NCI-H2227 (cell line): ENCODE measurements around the gene JAG1.
A peak's percentile ranks its signal among the peaks of the same experiment; 100 is the strongest.

Experiments
- DNase-seq: peaks from one replicate; lab custom pipeline; 2025; ENCODE audit not compliant: unreplicated experiment; lab: John Stamatoyannopoulos, UW

JAG1 gene

DNA sequence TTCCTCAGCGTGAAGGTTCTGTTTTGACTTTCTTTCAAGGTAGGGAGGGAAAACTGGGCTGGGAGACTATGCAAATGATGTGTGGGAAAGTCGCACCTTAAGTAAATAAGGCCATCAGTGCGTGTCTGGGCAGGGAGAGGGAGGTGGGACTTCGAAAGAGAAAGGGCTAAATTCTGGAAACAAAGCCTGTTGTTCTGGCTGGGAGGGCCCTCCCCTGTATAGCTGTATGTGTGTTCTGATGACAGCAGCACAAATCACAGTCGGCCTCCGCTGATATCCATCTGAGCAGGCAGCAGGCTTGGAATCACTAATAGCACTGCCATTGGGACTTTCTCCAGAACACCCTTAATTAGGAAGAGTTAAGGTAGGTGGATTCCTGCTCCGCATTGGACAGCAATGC lies 19.2 kb downstream of the JAG1 start:
- no peak for DNase-seq

DNA sequence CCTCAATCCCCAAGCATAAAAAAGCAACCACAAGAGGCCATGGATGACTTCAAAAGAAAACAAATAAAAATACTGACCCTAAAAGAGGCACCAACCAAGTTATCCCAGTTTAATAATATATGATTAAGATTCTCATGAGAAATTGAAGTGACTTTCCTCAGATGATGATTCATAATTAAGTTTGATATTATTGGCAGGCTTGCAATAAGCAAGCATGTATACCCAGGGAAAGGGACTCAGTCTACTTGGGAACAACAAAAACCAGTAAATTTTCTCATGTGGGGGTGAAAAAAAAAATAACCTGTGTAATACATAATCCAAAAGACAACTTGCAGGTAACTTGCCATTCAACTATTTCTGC lies 19.6 kb downstream of the JAG1 start:
- DNase-seq, result no peak

DNA sequence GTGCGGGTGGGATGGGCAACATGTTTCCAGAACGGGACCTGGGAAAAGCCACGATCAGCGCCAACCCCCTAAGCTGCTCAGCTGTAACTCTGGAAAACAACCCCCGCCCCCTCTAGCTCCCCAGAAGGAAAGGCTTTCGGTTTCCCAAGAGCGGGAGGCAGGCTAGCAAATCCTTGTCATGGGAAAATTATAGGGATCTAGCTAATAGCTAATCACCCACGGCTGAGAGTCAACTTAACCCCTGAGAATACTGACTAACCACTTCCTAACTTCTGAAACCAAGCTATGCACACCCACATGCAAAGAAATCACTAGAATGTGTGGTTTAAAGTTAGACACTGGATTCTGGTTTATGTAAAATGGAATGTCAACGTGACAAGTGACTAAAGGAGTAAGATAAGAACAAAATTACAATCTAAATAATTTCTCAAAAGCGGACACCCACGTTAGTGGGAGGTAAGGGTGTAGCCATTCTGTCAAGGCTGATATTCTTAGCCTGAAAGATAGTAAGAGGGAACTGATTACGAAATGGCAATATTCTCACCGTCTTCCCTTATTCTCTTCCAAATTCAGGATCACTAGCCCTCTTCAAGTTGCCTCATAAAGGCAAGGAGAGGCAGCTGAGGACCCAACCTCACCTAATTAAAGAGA lies 20.1 kb downstream of the JAG1 start:
- peak; percentile 63 for DNase-seq

DNA sequence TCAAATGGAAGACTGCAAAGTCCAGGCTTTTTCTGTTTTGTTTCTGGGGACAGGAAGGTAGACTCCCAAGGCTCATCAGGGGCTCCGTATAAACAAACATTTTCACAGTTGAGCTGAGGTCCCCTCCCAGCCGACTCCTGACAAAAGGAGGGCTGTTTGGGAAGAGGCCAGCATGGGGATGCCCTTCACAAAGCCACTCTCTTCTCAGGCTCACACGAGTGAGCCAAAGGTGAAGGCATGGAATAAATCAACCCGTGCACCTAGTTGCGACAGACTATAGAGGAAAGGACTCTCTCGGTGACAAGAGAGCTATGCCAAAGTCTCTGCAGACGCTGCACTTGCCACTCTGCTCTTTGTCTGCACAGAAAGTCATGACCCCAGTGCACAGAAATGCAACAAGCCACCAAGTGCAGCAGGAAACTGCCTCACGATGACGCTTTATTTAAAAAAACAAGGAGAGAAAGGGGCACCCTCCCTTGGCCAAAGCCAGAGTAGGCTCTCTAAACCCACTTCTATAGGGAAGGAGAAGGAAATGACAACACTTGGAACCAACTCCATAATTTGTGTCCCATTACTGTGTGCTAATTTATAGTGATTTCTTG lies 21.0 kb downstream of the JAG1 start:
- DNase-seq, result no peak

DNA sequence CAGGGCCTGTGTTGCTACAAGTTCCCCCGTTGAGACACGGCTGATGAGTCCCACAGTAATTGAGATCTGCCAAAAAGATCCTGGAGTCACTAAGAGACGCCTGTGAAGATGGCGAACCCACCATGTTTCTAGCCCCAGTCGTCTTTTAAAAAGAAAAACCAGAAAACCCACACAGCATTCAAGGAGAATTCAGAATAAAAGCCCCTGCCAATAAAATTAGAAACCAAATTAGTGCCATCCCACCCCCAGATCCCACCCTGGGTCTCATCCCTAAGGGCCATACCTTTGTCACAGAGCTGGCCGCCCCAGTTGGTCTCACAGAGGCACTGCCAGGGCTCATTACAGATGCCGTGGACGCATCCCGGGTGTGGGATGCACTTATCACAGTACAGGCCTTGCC lies 21.6 kb downstream of the JAG1 start:
- no peak for DNase-seq

DNA sequence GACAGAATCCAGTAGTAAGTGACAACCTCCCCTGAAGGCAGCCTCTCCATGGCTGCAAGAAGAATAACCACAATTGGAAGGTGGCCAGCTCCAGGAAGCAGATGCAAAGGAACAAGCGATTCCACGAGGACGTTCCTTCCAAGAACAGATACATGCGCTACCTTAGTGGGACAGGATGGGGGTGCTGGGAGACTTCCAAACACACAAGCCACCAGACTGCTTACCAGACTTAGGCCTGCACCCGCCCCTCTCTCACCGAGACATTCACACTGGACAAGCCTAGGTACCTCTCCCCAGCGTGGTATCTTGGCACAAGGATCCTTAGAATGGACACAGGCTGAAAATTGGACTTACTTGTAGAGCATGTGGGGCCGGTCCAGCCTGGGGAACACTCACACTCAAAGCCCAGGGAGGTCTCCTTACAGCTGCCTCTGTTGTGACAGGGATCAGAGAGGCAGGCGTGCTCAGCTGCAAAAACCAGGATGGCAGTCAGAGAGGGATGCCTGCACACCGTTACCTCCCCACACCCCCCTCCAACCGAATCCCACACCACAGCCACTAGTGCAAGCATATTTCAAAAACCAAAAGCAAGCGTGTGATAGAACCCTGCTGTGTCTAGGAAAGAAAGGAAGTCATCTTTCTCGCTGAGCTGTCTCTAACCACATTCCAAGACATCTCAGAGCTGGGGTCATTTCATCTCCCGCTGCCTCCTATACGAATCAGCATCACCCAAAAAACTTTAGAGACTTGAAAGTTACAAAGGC lies 22.4 kb downstream of the JAG1 start:
- DNase-seq, result no peak

DNA sequence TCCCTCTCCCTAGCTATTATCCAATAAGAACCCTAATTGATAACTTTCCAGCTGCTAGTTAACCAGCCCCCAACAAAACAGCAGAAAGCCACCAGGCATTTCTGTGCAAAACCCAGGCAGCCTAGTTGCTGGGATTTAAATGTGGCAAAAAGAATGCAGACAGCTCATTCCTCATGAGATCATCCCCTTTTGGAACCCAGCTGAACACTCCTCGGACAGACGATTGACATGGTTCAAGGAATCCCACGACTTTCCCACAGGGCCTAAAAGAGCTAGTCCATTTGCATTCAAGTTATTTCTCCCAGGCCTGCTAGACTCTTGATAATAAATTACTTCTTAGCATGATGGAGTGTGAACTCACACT lies 24.0 kb downstream of the JAG1 start:
- DNase-seq, result no peak

DNA sequence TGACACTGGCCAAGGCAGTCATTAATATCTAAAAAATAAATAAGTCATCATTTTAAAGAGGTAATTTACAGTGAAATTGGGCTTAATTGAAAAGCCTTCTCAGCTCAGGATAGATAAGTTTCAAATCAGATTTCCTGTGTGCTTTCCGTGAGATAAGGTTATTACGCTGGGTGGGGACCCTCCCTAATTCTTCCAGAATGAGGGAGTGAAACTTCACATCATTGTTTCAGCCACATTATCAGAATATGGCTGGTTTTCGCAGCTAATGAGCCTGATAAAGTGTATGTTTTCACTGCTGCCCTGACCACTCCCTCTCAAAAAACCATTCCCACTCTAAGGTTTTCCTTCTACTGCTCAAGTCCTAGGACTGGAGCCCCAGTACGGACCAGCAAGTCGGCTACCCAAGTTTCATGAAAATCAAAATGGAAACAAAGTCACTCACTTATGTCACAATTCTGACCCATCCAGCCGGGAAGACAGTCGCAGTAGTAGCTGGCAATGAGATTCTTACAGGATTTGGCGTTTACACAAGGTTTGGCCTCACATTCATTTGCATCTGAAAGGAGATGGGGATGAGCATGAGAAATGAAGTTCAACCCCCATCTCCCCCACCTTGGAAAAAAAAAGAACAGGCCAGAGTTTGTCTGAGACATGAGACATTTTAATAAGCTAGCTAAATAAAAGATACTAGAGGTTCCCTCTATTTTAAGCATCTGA lies 24.6 kb downstream of the JAG1 start:
- DNase-seq, result no peak

DNA sequence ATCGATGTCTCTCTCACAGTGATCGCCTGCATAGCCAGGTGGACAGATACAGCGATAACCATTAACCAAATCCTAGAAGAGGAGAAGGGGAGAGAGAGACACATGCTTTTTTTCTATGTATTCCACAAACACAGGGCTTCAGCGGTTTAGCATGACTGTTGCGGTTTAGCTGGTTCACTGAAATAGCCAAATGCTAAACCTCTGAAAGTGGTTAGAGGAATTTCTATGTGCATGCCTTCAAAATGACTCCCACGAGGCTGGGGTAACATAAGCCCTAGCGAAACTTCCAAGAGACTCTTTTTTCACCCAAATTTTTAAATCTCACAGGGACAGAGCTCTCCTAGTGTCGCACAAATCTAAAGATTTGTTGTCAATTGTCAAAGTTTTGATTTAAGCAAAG lies 25.1 kb downstream of the JAG1 start:
- DNase-seq, result no peak

DNA sequence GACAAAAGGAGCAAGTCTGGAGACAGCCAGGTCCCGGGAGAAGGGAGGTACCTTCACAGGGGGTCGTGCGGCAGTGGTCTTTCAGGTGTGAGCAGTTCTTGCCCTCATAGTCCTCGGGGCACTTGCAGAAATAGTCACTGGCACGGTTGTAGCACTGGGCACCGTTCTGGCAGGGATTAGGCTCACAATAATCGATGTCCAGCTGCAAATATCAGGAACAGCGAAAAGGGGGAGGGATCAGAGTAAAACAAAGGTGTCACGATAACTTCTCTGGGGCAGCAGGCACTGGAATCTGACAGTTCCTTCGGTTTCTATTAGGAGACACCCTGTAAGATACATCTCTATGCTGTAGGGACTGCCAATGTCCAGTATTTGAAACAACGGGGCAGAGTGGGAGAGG lies 25.9 kb downstream of the JAG1 start:
- DNase-seq, result no peak

DNA sequence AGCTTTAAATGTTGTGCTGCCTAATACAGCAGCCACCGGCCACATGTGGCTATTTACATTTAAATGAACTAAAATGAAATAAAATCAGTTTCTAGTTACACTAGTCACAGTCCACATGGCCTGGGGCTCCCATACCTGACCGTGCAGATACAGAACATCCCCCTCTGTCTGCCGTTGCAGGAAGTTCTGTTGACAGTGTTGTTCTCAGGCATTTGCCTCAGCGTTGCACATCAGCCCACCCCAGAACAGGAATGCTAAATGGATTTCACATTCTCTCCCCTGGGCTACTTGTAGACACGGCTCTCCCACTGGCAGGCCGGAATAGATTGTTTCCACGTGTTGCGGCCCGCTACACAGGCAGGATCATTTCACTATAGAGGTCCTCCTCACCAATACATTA lies 26.3 kb downstream of the JAG1 start:
- DNase-seq, result no peak

DNA sequence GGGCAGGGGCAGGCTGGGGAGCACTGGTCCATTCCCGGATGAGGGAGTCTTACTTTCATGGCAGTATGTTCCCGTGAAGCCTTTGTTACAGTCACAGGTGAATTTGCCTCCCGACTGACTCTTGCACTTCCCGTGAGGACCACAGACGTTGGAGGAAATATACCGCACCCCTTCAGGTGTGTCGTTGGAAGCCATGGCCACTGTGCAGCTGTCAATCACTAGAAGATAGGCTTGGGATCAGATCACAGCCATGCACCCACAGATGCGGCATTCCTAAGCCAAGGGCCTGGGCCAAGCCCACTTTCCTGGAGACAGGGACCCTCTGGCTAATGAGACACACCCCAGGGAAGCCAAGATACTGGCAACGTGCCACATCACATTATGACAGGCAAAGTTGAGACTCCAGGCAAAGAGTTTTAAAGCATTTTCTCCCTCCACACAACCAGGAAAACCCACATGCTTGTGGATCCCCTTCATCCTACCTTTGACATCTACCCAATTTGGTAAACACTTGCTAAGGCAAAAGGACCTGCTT lies 26.8 kb downstream of the JAG1 start:
- no peak for DNase-seq

DNA sequence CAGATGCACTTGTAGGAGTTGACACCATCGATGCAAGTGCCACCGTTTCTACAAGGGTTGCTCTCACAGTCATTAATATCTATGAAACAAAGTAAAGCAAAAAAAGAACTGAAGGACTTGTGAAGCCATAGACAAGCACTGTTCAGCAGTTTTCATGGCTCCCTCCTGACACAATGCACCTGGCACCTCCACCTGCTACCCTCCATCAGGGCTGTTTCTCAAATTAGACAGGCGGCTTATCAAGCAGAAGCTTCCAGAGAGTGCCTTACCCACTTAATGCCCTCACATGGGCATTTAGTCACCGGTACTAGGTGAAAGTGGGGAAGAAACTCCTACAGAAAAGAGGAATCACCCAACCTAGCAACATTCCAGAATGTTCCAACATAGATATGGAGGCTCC lies 27.8 kb downstream of the JAG1 start:
- DNase-seq, result no peak

DNA sequence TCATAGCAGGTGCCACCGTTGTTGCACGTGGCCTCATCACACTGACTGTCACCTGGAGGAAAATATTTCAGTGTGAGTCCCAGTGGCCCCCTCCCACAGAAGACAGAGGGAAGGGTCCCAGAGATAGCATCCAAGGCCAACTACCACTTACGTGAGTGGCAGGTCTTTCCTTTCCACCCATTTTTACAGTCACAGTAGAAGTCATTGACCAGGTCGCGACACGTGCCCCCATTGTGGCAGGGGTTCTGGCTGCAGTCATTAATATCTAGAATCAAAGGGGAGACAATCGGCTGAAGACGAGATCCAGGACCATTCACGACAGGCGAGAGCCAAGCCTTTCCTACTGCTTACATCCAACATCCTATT lies 28.6 kb downstream of the JAG1 start:
- no peak for DNase-seq

DNA sequence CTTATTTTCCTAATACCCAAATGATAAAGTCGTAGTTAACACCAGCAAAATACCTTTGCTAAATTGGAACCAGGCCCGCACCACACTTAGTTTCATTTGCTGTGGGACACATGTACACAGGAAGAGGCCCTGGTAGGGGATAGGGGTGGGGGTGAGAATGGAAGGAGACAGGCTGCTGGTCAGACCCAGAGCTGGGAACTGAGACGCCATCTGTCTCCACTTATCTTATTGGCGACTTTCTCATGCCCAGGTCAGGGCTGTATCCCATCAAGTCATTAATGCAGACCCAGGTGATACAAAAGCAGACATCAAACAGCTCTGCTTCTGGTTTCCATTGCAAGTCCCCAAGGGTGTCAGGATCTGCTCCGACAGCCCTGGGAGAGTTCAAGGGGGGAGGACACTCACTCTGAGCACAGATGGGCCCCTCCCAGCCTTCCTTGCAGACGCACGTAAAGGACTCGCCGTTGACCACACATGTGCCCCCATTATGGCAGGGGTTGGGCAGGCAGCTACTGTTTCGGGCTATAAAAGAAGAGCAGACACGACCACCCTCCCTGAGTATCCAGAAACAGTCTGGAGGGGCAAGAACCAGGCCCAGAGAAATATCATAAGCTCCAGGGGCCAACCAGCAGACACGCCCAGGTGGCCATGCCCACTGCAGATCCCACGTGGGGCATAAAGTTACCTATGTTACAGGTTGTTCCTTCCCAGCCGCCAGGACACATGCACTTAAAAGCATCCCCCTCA lies 29.2 kb downstream of the JAG1 start:
- no peak for DNase-seq

DNA sequence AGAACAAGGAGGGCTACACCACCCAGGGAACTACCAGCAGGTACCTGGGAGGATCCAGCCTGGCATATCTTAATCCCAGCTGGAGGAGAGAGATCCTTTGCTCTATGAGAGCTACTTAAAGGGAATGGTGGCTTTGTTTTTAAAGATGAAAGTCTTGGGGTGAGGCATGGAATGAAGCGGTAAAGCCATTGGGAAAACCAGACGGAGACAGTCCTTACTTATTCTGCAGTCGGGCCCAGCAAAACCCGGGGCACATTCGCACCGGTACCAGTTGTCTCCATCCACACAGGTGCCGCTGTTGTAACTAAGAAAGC lies 30.3 kb downstream of the JAG1 start:
- no peak for DNase-seq

DNA sequence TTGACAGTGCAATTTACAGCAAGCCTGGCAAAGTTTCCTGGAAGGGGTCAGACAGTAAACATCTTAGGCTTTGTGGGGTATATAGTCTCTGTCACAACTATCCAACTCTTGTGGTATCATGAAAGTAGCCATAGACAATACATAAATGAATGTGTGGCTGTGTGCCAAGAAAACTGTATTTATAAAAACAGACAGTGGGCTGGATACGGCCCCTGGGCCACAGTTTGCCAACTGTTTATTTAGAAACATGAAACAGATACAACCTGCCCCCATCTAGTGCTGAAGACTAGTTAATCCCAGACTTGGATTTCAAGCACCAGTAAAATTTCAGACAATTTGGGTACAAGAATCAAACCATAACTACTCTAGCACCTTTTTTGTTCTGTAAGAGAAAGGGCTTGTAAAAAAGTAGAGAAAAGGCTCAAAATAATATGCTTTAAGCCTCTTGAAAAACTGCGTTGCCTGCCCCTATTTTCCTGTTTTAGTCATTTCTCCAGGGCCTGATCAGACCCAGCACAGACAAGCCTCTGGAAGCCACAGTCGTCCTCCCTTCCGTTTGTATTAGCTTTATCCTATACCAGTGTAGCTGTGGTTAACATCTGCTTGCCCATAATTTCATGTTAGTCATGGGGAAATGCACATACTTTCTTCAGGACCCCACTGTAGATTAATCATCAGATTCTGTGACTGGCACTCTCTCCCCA lies 30.8 kb downstream of the JAG1 start:
- no peak for DNase-seq

DNA sequence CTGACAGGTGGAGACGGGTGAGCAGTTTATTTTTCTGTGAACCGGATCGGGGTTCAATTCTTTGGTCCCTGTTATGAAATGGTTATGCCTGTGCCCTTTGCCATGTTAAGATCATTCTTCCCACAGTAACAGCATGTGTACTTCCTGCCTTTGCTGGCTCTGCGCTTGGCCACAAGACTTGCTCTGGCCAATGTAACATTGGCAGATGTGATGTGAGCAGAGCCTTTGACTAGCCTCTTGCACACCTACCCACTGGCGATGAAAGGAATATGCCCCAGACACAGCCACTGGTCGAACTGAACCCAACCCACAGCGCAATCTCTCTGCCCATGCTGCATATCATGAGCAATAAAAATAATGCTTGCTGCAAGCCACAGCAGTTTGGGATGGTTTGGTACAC lies 31.9 kb downstream of the JAG1 start:
- DNase-seq, result no peak

DNA sequence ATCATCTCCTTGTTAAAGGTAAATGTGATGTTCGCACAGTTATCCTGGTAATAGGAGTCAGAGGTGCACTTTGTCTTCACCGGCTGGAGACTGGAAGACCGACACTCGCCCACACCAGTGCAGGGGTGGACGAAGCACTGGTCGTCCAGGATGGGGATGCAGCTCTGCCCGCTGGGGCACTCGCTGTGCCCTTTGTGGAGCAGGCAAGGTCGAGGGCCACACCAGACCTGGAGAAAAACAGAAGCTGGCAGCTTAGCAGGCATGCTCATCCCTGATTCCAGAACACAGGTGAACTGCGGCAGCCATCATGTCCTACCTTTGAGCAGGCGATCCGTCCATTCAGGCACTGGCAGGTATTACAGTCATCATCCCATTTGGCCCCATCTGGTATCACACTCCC lies 32.3 kb downstream of the JAG1 start:
- no peak for DNase-seq

DNA sequence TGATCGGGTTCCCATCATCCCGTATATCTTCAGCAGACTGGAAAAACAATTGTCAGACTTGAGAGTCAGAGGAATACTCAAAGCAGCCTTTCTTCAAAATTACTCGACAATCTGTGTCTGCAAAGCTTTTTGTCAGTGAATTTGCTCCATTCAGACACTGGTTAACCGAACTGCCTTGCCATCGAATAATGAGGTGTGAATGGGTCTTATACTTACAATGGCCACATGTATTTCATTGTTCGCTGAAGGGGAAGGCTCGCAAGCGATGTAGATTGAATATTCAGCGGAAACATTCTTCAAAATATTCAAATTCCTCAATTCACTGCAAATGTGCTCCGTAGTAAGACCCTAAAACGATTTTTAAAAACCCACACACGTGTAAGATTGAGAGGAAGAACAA lies 32.9 kb downstream of the JAG1 start:
- no peak for DNase-seq
